GM19099 (cell line): Measurements from ENCODE around the gene RAB40C.

Experiments
- POLR2A ChIP-seq: IDR thresholded peaks from 3 replicates; pipeline ENCODE4 v1.6.1; 2011; ENCODE audit warnings: low read depth; ENCODE audit not compliant: insufficient read length; ENCODE audit errors: extremely low read depth

The RAB40C gene

DNA sequence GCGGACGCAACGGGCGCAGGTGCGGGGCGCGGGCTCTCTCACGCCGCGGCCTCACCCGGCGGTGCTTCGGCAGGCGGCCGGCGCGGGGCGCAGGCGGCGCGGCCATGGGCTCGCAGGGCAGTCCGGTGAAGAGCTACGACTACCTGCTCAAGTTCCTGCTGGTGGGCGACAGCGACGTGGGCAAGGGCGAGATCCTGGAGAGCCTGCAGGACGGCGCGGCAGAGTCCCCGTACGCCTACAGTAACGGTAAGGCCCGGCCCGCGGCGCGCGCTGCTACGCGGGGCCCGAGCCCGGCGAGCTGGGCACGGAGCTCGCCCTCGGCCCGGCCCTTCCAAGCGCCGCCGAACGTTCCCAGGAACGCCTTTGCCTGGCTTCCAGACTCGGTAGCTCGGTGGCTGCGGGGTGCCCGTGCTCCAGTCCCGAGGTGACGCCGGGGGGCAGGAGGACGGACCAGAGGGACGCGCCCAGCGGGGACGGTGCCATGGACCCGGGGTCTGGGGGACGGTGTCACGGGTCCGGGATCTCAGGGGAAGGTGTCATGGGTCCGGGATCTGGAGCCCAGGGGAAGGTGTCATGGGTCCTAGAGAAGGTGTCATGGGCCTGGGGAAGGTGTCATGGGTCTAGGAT lies 435 bp downstream of the RAB40C start:
- TF ChIP-seq POLR2A, result no peak

DNA sequence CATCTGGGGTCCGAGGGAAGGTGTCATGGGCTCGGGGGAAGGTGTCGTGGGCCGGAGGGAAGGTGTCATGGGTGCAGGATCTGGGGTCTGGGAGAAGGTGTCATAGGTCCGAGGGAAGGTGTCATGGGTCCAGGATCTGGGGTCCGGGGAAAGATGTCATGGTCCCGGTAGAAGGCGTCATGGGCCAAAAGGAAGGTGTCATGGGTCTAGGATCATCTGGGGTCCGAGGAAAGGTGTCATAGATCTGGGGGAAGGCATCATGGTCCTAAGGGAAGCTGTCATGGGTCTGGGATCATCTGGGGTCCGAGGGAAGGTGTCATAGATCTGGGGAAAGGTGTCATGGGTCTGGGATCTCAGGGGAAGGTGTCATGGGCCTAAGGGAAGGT lies 942 bp downstream of the RAB40C start:
- TF ChIP-seq POLR2A, result no peak

DNA sequence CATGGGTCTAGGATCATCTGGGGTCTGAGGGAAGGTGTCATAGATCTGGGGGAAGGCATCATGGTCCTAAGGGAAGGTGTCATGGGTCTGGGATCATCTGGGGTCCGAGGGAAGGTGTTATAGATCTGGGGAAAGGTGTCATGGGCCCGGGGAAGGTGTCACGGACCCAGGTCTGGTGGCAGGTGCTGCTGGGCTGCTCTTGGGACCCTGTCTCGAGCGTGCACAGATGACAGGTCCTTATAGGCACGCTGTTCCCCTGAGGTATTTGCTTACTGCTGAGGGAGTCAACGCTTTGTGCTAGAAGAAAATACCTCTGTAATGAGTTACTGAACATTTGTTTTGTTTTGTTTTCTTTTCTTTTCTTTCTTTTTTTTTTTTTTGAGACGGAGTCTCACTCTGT lies 1.4 kb downstream of the RAB40C start:
- TF ChIP-seq POLR2A, result no peak

DNA sequence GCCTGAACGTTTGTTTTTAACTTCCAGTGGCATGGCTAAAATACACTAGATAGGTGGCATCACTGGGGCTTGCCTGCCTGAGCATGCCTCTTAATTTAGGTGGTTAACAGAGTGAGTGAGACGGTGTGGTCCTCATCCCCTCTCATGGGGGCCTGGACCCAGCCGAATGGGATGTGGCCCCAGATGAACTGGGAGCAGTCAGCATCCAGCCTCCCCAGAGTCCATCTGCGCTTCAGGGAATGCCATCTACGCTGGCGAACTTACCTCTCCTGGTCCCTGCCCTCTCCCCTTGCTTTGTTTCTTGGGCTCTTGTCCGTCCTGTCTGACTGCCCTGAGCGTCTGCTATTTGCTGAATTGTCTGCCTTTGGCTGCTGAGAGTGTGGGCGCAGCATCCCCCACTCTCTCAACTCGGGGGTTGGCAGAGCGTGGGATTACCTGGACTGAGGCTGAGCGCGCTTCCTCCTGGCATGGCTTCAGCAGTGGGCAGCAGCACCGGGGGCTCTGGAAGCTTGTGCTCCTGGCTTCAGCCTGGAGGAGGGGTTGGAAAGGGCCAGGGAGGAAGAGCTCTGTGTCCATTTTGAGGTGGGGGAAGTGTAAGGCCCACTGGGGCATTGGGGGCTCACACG lies 2.1 kb downstream of the RAB40C start:
- no peak for TF ChIP-seq POLR2A

DNA sequence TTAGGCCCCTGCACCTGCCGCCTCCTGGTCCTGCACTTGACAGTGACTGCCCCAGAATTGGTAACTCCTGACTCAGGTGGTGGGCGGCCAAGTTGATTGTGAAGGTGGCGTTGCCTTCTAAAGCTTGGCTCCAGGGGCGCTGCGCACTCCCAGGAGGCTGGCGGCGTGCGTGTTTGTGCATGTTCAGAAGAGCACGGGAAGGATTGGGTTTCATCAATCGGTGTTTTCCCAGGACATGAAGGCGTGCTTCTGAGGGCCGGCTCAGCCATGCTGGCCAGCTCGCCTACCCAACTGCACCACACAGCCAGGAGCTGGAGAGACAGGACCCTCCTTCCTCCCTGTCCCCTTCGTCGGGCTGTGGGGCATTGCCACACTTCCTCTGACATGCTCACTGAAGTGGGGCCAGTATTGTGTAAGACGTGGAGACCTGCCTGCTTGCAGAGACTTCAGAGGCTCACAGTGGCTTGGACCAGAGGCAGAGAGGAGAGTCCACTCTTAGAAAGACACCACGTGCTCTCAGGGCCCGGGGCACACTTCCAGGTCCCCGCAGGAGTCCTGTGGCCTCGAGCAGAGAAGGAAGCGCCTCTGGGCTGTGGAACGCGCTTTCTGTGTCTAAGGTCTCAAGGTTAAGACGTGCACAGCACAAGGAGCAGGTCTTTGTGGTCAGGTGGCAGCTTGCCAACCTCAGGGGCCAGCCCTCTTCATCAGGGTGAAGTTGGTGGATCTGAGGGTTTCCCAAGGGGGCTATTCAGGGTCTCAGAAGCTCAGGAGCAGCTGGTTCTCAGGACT lies 2.8 kb downstream of the RAB40C start:
- TF ChIP-seq POLR2A, result no peak

DNA sequence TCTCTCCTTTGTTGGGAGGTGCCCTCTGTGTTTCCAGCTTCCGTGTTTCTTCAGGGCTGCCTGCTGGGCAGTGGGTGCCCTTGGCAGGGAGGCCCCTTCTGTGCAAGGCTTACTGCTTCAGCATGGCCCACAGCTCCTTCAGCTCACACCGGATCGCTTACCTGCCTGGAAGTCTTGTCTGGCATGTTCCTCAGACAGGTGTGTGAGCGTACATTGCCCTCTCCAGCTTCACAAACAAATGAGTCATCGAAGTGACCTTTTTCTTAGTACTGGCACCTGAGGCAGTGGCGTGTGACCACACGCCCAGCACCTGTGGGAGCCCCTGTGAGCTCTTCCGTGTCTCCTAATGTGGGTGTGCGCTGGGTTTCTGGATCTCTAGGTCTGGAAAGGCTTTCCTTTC lies 3.5 kb downstream of the RAB40C start:
- TF ChIP-seq POLR2A, result no peak

DNA sequence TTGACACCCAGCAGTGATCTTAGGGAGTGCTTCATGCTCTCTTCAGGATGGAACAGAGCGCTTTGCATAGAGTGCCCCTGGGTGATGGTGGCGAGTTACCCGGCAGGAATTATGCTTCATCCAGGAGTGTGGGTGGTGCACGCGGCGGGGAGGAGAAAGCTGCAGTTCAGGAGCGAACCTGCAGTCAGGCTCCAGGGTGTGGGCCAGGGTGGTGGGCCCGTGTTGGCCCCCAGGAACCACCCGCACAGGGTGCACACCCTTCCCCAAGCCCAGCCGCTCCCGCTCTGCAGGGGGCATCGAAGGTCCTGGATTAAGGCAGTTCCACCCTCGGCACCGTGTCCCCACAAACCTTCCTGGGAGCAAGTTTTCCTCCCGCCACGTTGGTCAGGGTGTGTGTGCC lies 3.9 kb downstream of the RAB40C start:
- TF ChIP-seq POLR2A, result no peak

DNA sequence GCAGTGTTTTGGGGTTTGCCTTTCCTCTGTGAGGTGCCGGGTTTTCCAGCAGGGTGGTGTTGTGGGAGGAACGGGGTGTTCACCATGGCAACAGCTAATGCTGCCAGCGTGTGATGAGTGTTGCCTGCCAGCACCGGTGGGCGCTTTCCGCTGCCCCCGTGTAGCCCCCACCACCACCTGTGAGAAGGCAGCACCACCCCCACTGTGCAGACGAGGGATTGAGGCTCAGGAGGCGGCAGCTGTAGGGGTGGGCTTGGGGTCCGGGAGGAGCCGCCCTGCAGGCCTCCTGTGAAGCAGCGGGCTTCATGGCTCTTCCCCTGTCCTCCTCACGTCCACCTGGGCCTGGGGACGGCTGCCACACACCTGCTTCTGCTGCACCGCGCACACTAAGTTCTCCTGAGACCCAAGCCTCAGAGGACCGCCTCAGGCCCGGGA lies 5.2 kb downstream of the RAB40C start:
- no peak for TF ChIP-seq POLR2A

DNA sequence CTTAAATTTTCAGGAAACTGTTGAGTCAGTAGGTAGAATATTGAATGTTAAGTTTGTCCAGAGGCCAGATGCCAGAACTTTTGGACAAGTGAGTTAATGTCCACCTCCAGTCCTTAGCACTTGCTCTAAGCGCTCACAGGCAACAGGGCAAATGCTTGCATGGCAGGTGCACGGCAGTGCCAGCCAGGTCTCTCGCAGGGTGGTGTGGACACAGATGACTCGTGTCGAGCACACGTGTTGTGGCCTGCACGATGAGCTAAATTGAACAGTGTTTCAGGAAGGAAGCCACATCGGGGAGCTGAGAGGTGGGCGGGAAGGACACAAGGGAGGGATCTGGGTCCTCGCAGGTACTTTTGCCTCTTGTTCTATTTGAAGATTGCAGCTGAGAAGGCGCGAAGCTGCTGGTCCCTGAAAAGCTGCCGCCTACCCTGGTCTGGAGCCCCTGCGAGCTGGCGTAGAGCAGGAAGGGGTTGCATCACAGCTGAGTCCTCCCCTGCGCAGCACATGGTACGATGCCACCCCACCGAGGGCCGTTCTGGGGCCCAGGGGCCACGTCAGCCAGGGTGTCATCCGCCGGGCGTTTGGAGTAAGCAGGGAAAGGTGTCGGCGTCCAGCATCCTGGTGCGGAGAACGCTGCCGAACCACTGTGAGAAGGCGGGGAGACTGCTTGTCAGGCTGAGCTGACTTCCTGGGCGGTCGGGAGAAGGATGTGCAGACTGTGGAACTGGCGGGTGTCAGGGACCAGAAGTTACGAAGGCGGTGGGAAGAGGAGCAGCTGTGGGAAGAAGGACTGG lies 6.3 kb downstream of the RAB40C start:
- TF ChIP-seq POLR2A, result no peak

DNA sequence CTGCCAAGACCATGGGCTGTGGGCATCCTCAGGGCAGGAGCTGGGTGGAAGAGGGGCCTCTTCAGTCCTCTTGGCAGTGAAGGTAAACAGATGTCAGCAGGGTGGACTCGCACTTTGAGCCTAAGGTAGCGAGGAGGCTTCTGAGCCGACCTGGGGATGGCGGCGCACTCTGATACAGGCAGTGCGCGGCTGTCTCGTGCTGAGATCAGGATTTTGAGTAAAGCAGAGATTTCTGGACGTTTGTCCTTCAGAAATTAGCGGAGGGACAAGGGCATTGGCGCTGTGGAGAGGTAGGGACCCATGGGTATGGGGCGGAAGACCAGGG lies 6.8 kb downstream of the RAB40C start:
- TF ChIP-seq POLR2A, result no peak

DNA sequence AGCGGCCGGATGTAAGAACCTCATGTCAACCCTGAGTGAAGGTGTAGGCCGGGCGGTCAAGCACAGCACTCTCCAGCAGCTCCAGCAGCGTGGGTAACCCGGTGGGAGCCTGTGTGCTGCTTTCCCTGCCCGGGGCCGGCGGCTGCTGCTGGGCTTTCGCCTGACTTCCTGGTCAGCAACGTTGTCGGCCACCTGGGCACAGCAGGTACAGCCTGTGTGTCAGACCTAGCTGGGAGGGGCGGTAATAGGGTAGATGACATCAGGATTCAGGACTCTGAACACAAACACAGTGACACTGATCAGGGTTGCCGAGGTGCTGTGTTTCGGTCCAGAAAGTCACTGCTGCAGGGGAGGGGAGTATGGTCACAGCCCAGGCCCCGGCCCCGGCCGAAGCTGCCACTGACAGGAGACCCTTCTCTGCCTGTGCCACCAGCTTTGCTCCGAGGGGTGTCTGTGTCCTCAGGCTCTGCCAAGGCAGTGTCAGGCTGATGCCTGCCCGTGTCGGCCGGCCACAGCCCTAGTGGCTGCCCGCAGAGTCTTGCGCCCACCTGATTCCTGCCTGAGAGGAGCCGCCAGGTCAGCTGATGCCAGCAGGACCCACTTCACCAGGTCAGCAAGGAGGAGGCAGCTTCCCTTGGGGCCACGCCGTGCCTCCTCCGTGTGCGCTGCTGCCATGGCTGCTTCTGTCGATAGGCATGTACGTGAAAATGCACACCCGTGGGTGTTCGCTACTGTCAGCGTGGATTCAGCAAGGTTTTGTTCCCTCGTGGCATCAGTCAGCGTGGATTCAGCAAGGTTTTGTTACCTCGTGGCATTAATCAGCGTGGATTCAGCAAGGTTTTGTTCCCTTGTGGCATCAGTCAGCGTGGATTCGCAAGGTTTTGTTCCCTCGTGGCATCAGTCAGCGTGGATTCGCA lies 9.2 kb downstream of the RAB40C start:
- TF ChIP-seq POLR2A, result no peak

DNA sequence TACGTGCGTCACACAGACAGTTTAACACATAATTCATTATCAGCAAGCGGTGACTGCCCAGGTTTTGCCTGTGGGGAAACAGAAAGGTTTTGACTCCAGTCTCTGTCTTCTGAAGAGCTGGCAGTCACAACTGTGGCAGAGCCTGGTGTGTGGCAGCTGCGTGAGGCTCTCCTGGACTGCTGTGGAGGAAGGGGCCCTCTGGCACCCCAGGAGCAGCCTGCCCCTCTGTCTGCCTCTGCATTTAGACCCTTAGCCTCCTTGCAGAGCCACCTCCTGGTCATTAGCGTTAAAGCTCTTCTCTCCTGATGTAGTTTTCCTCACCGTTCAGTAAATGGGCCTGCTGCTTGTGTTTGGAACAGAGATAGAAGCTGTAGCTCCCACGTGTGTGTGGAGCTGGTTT lies 10.9 kb downstream of the RAB40C start:
- TF ChIP-seq POLR2A, result no peak

DNA sequence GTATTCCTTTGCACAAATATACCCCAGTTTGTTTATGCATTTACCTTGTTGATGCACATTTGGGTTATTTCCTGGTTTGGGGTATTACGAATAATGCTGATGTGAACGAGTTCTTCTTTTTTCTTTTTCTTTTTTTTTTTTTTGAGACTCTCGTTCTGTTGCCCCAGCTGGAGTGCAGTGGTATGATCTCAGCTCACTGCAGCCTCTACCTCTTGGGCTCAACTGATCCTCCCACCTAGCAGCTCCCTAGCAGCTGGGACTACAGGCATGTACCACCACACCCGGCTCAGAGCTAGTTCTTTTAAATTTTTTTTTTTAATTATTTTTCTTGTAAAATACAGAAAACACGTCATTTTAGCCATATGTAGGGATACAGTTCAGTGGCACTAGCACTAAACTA lies 14.1 kb downstream of the RAB40C start:
- no peak for TF ChIP-seq POLR2A

DNA sequence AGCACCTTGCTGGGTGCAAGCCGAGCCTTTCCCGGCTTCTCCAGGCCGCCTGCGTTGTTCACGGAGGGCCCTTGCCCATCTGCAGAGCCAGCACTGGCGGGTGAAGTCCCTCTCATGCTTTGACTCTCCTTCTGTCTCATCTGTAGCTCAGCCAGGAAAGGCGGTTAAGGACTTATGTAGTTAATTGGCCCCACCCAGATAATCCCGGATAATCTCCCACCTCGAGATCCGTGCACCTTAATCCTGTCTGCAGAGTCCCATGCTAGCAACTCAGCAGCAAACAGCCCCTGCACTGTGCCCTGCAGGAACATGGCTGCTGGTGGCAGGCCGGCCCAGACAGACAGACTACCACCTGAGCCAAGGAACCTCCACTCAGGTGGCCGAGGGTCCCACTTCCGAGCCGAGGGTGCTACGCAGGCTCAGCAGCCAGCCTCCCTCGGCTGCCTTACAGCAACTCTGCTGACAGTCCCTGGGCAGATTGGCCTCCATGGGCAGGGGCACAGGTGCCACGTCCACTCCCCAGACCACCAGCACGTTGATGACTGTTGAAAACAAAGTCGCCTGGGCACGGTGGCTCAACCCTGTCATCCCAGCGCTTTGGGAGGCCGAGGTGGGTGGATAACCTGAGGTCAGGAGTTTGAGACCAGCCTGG lies 16.9 kb downstream of the RAB40C start:
- no peak for TF ChIP-seq POLR2A

DNA sequence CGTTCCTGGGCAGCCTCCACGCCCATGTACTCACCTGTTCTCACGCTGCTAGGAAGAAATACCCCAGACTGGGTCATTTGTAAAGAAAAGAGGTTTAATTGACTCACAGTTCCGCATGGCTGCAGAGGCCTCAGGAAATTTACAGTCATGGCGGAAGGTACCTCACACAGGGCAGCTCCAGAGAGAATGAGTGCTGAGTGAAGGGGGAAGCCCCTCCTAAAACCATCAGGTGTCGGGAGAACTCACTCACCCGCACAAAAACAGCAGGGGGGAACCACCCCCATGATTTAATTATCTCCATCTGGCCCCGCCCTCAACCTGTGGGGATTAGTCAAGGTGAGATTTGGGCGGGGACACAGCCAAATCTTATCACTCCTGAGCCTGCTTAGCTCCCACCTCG lies 18.2 kb downstream of the RAB40C start:
- TF ChIP-seq POLR2A, result no peak

DNA sequence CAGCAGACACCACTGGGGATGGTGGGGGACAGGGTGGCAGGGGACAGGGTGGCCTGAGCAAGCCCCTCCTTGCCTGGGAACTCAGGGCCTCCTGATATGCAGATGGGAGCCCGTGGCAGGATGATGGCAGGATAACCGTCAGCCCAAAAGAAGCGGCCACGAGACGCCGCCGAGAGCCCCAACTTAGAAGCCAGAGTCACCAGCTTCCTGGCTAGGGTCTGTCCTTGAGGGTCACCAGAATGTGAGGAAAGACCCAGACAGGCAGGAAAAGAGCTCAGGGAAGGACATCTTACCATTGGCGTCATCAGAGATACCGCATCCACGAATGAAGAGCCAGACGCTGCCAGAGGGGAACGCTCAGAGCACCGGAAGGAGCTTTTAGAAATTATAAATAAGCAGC lies 19.4 kb downstream of the RAB40C start:
- no peak for TF ChIP-seq POLR2A
